GM21381 (cell line): ENCODE data around the gene MYBL2.
"Not testable (repeated sequence)": the region's sequence is repeated elsewhere in the genome, so short reads cannot be mapped to it uniquely, and the experiment has no call there.

ENCODE experiments used
- ATAC-seq: cut with Tn5 transposase; IDR thresholded peaks from one replicate; pipeline ENCODE4 v1.9.1; 2021; ENCODE audit warnings: mild to moderate bottlenecking, moderate library complexity; ENCODE audit not compliant: unreplicated experiment

The MYBL2 gene

DNA sequence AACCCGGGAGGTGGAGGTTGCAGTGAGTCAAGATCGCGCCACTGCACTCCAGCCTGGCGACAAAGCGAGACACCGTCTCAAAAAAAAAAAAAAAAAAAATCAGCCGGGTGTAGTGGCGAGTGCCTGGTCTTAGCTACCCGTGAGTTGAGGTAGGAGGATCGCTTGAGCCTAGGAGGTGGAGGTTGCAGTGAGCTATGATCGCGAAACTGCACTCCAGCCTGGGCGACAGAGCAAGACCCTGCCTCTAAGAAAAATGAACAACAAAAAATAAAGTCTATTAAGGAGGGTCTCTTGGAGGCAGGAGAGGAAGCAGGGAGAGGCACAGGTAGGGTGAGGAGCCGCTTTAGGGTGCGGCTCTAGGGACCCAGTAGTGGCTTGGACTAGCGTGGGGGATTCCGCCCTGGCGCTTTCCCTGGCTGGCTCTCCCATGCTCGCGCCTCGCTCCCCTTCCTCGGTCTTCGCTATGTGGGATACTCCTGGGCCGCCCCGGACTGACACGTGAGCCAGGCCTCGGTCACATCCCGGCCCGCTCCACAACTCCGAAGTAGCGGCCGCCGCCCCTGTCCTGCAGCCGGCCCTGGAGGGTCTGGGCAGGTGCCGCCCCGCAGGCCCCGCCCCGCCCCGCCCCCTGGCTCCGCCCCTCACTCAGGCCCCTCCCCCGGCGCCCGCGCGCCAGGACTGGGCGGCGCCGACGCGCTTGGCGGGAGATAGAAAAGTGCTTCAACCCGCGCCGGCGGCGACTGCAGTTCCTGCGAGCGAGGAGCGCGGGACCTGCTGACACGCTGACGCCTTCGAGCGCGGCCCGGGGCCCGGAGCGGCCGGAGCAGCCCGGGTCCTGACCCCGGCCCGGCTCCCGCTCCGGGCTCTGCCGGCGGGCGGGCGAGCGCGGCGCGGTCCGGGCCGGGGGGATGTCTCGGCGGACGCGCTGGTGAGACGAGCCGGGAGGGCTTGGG is at the start of gene MYBL2:
Gene MYBL2, plus strand, starts transcription at position 739 of the 953 bp plus-strand sequence. Its CDS starts 170 bp downstream, at position 909.
- ATAC-seq: peak; percentile 75

DNA sequence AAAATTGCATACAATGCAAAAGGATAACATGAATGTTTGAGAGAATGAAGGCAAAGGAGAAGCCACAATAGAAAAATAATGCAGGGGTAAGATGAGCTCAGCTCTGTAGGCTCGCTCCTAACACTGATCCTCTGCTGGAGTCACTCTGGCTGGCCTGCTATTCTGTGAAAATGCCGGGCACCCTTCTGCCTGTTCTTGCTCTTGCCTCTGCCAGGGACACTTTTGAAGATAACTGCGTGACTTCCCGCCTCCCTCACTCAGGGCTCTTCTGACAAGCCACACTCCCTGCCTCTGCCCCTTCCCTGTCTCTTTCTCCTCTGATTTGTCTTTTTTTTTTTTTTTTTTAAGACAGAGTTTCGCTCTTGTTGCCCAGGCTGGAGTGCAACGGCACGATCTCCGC is 35.3 kb upstream of the MYBL2 start:
- ATAC-seq: no peak

DNA sequence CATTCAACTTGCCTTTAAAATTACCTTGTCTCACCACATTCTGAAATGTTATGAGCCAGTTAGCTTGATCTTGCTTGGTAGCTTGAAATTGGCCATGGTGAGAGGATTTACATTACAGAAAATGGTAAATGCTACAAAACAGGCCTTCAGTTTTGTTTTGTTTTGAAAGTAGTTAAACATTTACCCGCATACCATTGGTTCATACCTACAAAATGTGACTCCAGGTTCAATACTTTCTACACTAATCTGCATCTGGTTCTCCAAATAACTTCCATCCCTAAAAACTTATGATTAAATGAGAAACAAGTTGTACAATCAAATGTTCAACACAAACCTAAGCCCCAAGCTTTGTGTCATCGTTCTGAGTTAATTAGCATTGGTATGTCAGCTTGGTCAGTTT is 30.5 kb upstream of the MYBL2 start:
- ATAC-seq: no peak

DNA sequence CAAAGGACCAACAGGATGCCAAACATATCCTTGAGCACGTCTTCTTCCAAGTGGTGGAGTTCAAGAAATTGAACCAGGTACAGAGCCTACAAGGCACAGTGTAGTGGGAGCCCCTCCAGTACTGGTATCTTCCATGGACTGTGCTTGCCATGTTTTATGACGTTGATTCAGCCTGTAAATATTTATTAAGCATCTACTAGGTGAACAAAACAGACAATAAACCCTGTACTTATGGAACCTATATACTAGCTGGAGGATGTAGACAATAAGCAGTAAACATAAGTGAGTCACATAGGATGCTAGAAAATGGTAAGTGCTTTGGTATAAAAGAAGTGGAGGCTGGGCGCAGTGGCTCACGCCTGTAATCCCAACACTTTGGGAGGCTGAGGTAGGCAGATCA is 24.4 kb upstream of the MYBL2 start:
- ATAC-seq: no peak

DNA sequence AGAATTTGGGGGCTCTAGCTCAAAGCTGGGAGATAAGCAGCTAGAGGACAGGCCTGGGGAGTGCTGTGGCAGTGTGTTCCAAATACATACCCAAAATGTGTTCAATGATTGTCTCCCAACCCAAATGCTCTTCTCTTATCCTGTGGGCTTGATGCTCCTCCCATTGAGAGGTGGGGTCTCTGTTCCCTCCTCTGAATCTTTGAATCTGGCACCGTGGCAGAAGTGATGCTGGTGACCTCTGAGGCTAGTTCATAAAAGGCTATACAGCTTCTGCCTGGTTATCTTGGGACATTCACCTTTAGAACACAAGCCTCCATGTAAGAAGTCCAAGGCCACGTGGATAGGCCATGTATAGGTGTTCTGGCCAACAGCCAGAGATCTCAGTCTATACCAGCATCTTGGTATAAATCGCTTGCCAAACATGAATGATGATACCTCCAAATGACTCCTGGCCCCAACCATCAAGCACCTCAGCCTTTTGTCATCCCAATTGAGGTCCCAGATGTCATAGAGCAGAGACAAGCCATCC is 15.9 kb upstream of the MYBL2 start:
- no peak for ATAC-seq

DNA sequence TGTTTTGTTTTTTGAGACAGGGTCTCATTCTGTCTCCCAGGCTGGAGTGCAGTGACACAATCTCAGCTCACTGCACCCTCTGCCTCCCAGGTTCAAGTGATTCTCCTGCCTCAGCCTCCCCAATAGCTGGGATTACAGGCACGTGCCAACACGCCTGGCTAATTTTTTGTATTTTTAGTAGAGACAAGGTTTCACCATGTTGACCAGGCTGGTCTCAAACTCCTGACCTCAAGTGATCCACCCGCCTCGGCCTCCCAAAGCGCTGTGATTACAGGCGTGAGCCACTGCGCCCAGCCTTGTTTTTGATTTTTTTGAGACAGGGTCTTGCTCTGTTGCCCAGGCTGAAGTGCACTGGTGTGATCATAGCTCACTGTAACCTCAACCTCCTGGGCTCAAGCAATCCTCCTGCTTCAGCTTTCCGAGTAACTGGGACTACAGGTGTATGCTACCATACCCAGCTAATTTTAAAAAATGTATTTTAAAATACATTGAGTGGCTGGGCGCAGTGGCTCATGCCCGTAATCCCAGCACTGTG is 15.2 kb upstream of the MYBL2 start:
- ATAC-seq: not testable (repeated sequence)

DNA sequence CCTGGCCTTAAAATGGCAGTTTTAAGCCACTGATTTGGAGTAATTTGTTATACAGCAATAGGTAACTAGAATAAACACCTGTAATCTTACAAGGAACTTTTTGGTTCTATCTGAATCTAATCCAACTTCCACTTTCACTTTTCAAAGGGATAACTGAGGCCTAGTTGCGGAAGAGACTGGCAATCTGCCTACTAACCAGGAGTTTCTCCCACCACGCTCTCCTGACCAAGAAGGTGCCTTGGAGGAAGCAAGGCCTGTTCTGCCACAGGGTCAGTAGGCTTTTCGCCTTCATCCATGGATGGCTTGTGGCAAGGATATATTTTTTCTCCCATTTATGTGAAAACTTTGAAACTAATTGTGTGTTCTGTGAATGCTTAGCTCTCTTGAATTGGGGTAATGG is 12.9 kb upstream of the MYBL2 start:
- ATAC-seq: no peak

DNA sequence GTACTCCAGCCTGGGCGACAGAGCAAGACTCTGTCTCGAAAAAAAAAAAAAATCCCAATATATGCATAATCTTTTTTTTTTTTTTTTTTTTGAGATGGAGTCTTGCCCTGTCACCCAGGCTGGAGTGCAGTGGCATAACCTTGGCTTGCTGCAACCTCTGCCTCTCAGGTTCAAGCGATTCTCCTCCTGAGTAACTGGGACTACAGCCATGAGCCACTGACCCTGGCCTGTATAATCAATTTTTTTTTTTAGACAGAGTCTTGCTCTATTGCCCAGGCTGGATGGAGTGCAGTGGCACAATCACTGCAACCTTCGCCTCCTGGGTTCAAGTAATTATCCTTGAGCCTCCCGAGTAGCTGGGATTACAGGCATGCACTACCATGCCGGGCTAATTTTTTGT is 11.7 kb upstream of the MYBL2 start:
- ATAC-seq: not testable (repeated sequence)

DNA sequence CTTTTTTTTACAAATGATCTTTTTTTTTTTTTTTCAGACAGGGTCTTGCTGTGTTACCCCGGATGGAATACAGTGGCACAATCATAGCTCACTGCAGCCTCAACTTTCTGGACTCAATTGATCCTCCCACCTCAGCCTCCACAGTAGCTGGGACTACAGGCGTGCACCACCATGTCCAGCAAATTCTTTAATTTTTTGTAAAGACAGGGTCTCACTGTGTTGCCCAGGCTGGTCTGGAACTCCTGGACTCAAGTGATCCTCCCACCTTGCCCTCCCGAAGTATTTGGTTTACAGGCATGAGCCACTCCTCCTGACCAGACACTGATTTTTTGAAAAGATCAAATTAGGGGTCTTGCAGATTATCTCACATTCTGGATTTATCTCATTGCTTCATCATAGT is 11.0 kb upstream of the MYBL2 start:
- no peak for ATAC-seq

DNA sequence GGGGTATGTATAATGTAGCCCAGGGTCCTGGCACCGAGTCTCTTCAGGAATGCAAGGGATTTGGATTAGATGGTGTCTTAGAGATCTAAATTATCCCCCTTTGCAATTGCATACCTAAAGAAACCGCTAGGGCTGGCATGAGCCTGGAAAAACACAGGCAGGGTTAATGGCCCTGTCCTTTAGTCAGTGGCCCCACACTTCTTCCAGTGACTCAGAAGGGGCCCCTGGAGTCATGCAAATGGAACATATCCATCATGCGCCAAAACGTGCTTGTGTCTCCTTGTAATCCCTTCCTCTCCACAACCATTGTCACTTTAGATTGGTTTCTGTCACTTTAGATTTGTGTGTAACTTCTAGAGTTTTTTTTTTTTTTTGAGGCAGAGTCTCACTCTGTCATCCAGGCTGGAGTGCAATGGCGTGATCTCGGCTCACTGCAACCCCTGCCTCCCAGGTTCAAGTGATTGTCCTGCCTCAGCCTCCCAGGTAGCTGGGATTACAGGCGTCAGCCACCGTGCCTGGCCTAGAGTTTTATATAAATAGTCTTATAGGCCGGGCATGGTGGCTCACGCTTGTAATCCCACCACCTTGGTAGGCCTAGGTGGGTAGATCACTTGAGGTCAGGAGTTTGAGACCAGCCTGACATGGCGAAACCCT is 8.7 kb upstream of the MYBL2 start:
- ATAC-seq: peak; percentile 3

DNA sequence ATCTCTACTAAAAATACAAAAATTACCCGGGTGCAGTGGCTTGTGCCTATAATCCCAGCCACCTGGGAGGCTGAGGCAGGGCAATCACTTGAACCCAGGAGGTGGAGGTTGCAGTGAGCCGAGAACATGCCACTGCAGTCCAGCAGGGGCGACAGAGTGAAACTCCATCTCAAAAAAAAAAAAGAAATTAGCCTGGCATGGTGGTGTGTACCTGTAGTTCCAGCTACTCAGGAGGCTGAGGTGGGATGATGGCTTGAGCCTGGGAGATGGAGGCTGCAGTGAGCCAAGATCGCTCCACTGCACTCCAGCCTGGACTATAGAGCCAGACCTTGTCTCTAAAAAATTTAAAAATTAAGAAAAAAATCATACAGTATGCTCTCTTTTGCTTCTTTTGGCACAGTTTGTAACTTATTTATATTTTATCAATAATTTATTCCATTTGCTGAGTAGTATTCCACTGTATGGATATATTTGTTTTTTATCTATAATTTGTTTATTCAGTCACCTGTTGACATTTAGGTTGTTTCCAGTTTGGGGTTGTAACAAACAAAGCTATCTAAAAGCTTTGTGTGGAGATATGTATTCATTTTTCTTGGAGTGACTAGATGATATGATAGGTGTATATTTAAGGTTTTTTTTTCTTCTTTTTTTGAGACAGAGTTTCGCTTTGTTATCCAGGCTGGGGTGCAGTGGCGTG is 8.0 kb upstream of the MYBL2 start:
- no peak for ATAC-seq

DNA sequence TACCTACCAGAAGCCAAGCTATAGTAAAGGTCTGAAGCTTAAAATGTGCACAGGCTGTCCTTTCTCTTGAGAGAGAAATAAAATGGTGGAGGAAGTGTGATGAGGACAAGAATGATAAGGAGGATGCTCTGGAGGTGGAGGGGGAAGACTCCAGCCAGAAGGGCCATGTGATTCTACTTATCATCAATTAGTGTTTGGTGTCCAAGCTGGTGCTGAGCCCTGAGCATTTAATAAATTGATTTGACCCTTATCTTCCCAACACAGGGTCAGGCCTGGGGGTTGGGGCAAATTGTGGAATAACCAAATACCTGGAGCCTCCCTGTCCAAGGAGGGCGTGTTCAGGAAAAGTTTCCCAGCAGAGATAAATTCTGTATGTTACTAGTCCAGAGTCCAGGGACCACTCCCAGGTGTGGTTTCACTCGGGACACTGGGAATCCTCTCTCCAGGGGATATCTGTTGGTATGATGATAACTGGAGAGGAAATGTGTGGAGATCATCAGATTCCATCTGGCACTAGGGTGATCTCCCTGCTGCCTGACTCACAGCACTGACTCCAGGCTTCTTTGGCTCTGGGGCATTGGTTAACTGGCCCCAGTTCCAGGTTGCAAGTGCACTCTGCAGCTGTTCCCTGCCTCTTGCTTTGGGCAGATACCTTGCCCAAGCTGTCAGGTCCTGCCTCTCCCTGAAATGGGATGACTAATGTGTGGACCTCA is 3.8 kb upstream of the MYBL2 start:
- ATAC-seq: no peak

DNA sequence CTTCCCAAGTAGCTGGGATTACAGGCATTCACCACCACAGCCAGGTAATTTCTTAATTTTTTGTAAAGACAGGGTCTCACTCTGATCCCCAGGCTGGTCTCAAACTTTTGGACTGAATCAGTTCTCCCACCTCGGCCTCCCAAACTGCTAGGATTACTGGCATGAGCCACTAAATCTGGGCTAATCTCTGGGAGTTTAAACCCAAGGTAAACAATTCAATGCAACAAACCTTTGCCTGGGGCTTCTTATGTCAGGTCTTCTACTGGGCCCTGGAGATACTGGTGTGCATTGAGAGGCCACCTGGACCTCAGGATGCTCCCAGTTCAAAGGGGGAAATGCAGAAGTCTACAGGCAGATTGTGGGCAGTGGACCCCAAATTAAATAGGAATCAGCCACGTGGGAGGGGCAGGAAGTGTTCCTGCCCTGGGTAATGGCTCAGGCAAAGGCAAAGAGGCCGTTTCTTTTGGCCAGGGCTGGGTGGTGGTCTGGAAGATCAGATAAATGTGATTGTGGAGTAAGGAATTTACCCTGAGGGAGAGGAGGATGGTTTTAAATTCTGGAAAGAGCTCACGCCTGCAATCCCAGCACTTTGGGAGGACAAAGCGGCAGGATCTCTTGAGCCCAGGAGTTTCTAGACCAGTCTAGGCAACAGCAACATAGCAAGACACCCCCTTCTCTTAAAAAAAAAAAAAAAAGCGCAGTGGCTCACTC is 1.3 kb upstream of the MYBL2 start:
- no peak for ATAC-seq

DNA sequence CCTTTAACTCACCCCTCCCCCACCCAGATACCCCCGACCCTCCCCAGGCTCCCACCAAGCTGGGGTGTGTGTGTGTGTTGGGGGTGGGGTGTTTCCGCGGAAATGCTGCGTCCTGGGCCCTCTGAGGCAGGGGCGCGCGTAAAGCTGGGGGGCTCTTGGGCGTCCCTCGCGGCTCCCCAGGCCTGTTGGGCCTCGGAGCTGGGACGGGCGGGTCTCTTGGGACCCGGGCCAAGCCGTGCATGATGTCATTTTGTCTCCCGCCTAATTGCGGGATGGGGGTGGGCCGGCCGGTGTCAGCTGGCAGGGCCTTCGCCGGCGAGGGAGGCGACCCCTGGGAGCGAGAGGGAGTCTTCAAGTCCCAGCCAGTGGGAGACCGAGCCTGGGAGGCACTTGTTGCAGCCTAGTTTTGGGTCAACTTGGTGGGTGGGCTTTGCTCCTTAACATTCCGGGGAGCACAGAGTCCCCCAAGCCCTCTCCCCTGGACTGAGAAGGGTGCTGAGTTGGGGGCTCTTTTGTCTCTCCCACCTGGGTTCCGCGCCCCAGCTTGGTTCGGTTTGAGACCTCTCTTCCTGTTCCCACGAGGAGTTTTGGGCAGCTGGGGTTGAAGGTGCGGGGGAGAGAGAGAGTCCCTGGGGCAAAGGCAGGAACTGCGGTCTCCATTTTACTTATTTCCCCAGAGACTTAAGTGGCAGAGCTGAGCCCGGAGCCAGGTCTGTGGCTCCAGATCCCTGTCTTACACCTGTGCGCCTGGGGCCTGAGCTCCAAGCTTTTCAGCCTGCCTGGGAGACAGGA is 623 bp downstream of the MYBL2 start:
- ATAC-seq: peak; percentile 24

DNA sequence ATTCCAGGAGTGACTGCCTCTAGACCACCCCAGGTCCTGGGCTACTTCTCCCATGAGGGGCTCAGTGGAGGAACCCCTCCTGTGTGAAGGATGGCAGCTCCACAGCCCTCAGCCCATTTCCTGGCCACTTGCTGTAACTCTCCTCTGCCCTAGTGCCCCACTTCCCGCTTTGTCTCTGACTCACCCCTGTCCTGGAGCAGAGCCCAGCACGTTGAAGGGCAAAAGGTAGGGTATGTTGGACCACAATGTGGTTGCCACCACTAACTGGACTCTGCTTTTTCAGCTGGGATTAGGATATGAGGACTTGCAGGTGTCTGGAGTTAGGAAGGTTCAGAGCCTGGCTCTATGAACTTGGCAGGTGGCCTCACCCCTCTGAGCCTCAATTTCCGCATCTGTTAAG is 2.4 kb downstream of the MYBL2 start:
- no peak for ATAC-seq

DNA sequence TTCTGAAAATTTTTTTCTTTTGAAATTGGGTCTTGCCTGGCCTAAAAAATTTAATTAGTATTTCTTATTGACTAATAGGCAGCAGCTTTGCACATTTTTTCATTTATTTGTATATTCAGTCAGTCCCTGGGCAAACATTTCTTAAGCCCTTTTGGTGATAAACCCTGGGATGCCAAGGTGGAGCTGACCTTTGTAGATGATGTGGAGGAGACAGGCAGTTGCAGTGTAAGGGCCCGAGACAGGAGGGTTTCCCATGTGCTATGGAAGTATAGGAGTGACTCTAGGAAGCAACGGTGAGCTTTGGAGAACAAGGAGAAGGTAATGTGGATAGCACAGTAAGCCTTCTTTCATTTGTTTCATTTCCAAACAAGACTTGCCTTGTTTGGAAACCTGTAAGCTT is 3.5 kb downstream of the MYBL2 start:
- no peak for ATAC-seq

DNA sequence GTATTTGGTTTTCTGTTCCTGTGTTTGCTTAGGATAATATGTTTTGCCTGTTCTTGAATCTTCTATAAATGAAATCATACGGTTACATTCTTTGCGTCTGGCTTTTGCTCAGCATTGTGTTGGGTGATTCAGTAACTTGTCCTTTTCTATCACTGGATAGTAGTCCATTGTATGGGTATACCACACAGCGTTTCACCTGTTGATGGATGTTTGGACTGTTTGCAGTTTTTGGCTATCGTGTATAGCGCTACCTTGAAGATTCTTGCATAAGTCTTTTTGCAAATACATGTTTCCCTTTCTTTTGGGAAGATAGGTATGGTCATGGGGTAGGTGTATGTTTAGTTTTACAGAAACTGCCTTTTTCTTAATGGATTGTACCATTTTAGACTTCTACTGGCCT is 9.5 kb downstream of the MYBL2 start:
- no peak for ATAC-seq

DNA sequence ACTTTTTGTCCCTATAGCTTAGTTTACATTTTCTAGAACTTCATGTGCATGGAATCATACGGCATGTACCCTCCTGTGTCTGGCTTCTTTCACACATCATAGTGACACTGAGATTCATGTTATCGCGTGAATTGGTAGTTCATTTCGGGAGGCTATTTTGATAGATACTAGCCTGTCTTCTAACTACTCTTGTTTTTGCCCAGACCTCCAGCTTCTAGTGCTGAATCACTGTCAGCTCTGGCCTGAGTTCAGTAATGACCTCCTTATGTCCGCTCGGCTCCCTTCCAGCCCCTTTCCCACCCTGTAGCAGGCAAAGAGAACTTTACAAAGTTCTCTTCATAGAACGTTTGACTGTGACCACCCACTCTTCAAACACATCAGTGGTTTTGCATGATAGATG is 14.1 kb downstream of the MYBL2 start:
- ATAC-seq: peak; percentile 2

DNA sequence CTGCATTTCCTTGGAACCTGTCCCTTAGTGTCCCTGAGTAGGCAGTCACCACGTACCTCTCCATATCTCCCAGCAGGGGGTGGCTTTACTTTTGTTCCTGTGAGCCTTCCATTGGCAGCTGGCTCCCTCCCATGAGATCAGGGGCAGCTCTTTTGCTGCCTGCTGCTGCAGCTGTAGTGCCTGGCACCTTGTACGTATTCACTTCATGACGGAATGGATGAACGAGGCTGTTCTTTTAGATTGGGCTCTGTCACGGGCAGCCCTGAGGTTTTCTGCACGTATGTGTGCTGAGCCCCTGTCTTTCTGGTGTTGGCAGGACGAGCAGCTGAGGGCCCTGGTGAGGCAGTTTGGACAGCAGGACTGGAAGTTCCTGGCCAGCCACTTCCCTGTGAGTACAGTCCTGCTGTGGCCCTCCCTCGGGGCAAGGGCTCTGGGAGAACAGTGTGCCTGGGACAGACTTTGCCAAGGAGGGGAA is 14.6 kb downstream of the MYBL2 start:
- peak; percentile 27 for ATAC-seq
